Peyer's patch (tissue), 4 donors: Measurements from ENCODE around the gene PUS1. TPM values are rescaled to one million over a fixed set of nuclear protein-coding genes. Genes with fewer than 3 reads are reported as not detected.

Experiments used
- DNase-seq, 3 donors: peaks; one replicate each; pipeline ENCODE4 v3.0.0-alpha.2; 2017 to 2019
- H3K27ac ChIP-seq, 4 donors: fragments of 200-600 bp; sonication (generic); one replicate each; pipeline ENCODE4 v1.5.1; 2016 to 2019
- H3K27me3 ChIP-seq, 2 donors: fragments of 200-600 bp; sonication (generic); one replicate each; pipeline ENCODE4 v1.5.1; 2019
- H3K36me3 ChIP-seq, 3 donors: fragments of 200-600 bp; sonication (generic); one replicate each; pipeline ENCODE4 v1.5.1; 2016 to 2019
- H3K4me1 ChIP-seq, 4 donors: fragments of 200-600 bp; sonication (generic); one replicate each; pipeline ENCODE4 v1.5.1; 2016 to 2019
- H3K4me3 ChIP-seq, 4 donors: fragments of 200-600 bp; sonication (generic); 1 replicate in 3 of 4; 2 replicates in 1 of 4; pipeline ENCODE4 v1.5.1; 2016 to 2019; ENCODE audit warnings: mild to moderate bottlenecking in 1 of 4
- H3K9me3 ChIP-seq, 4 donors: fragments of 200-600 bp; sonication (generic); one replicate each; pipeline ENCODE4 v1.5.1; 2016 to 2019; ENCODE audit warnings: mild to moderate bottlenecking in 1 of 4
- POLR2A ChIP-seq, 2 donors: fragments of 450-650 bp; IDR thresholded peaks; one replicate each; pipeline ENCODE4 v1.5.1; 2017; ENCODE audit warnings: antibody characterized with exemption in 2 of 2, mild to moderate bottlenecking in 2 of 2, moderate library complexity in 2 of 2
- total RNA-seq, 4 donors: library from RNA; depleted of rRNA; stranded (reverse); fragments of >200 nt; gene quantifications; one replicate each; pipeline ENCODE4 v1.1.0, GENCODE V29; 2016
- TF ChIP-seq, protein P1 (sequence below), 6 experiments: fragments of 450-650 bp in 4 of 6; fragments of 200-600 bp in 2 of 6; sonication (generic) in 1 of 6; IDR thresholded peaks; one replicate each; pipeline ENCODE4 v1.5.1; 2017 to 2019; ENCODE audit warnings: antibody characterized with exemption in 6 of 6, mild to moderate bottlenecking in 3 of 6, moderate library complexity in 1 of 6

The PUS1 gene
- total RNA-seq, 4 donors from 2014 or later, result 8.8 to 46.5 (median 31.8) TPM

DNA sequence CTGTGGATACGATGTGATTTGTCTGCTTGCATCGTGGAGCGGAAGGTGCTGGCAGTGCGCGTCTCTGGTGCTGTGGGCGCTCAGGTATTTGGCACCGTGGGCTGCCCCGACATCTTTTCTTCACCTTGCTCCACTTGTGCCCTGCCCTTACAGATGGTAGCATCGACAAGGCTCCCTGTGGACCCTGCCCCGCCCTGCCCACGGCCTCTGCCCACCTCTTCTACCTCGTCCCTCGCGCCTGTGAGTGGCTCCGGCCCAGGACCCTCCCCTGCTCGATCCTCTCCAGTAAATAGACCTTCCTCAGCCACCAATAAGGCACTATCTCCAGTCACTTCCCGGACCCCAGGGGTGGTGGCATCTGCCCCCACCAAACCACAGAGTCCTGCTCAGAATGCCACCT is 57.3 kb downstream of the PUS1 start:
- TF ChIP-seq, protein P1, sequence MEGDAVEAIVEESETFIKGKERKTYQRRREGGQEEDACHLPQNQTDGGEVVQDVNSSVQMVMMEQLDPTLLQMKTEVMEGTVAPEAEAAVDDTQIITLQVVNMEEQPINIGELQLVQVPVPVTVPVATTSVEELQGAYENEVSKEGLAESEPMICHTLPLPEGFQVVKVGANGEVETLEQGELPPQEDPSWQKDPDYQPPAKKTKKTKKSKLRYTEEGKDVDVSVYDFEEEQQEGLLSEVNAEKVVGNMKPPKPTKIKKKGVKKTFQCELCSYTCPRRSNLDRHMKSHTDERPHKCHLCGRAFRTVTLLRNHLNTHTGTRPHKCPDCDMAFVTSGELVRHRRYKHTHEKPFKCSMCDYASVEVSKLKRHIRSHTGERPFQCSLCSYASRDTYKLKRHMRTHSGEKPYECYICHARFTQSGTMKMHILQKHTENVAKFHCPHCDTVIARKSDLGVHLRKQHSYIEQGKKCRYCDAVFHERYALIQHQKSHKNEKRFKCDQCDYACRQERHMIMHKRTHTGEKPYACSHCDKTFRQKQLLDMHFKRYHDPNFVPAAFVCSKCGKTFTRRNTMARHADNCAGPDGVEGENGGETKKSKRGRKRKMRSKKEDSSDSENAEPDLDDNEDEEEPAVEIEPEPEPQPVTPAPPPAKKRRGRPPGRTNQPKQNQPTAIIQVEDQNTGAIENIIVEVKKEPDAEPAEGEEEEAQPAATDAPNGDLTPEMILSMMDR (IDR thresholded peaks at IDR 0.05), result no peak
- no peak for TF ChIP-seq POLR2A (IDR thresholded peaks at IDR 0.05)
- Histone ChIP-seq H3K4me1 (no peaks in the 10 kb centered on the region), H3K9me3 (no peaks in the 10 kb centered on the region), H3K4me3 (no peak overlapping the region), H3K27me3 (no peaks in the 10 kb centered on the region), H3K27ac (no peak overlapping the region), H3K36me3 (peaks cover 0 to 95% (median 0%) of the 10 kb centered on the region in 3 donors)
- peak in 1 of 3 donors; percentile 28 for DNase-seq

DNA sequence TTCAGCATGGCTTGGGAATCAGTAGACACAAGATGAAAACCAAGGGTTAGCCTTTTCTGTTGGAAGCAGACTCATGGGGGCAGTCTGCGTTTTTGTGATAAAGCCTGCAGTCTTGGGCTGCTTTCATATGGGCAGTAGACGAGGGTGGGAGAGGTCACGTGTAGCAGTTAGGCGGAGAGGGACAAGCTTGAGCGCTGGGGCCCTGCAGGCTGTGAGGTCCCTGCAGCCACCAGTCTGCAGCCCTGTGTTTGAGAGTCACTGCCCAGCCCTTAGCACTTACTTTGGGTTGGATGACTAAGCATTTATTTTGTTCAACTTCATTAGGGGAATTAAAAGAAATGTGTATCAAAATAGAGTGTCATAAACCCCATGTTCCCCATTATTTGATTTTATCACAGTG is 57.8 kb downstream of the PUS1 start:
- Histone ChIP-seq H3K27me3 (no peaks in the 10 kb centered on the region), H3K4me1 (no peaks in the 10 kb centered on the region), H3K9me3 (no peaks in the 10 kb centered on the region), H3K36me3 (peaks cover 0 to 95% (median 0%) of the 10 kb centered on the region in 3 donors), H3K4me3 (no peak overlapping the region), H3K27ac (no peak overlapping the region)
- DNase-seq, result no peak
- TF ChIP-seq, protein P1 (IDR thresholded peaks at IDR 0.05), result no peak
- TF ChIP-seq POLR2A (IDR thresholded peaks at IDR 0.05), result no peak

DNA sequence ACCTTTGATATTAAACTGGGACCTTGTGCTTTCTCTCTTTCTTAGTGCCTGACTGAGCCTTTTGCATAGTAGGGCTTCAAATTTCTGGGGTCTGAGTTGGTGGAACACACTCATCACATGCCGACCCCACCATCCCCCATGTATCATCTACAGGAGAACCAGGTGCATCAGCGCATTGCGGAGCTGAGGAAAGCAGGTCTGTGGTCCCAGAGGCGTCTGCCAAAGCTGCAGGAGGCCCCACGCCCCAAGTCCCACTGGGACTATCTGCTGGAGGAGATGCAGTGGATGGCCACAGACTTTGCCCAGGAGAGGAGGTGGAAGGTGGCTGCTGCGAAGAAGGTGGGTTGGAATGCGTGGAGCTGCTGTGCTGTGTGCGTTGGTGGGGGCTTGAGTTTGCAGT is 58.5 kb downstream of the PUS1 start:
- Histone ChIP-seq H3K27ac (no peak overlapping the region), H3K4me3 (no peak overlapping the region), H3K36me3 (peaks cover 0 to 95% (median 0%) of the 10 kb centered on the region in 3 donors)

DNA sequence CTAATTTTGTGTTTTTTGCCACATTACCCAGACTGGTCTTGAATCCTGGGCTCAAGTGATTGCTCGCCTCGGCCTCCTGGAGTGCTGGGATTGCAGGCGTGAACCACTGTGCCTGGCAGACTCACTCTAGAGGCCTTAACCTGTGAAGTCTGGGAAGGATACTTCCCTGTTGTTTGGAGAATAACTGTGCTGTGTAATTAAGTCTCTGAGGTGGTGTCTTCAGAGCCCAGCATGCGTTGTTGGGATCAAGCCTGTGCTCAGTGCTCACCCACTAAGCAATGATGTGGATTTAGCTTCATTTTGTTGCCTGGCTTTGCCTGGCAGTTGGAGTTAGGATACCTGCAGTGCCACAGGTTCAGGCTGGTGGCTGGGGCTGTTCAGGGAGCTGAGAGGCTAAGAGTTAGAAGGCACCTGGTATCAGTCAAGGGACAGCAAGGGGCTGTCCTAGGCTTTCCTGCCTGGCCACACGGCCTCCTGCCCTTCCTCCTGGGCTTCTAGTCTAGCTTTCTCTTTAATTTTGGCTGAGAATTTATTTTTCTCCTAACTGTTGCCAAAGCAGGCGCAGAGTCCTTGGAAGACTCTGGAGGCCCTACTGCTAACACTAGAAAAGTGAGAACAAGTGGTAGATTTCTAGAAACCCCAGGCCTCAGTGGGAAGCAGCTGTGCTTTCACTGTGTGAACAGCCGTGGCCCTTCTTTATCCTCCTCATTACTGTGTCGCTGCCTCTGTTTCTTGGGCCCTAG is 59.1 kb downstream of the PUS1 start:
- no peak for DNase-seq
- peaks cover 0 to 95% (median 0%) of the 10 kb centered on the region in 3 donors for H3K36me3 ChIP-seq
- TF ChIP-seq, protein P1 (IDR thresholded peaks at IDR 0.05), result no peak
- TF ChIP-seq POLR2A (IDR thresholded peaks at IDR 0.05), result no peak

More for the DNA sequence above, 58.5 kb downstream of the PUS1 start:
- Histone ChIP-seq H3K4me1 (no peaks in the 10 kb centered on the region), H3K9me3 (no peaks in the 10 kb centered on the region), H3K27me3 (no peaks in the 10 kb centered on the region)
- no peak for DNase-seq
- TF ChIP-seq POLR2A (IDR thresholded peaks at IDR 0.05), result no peak
- TF ChIP-seq, protein P1 (IDR thresholded peaks at IDR 0.05), result no peak

DNA sequence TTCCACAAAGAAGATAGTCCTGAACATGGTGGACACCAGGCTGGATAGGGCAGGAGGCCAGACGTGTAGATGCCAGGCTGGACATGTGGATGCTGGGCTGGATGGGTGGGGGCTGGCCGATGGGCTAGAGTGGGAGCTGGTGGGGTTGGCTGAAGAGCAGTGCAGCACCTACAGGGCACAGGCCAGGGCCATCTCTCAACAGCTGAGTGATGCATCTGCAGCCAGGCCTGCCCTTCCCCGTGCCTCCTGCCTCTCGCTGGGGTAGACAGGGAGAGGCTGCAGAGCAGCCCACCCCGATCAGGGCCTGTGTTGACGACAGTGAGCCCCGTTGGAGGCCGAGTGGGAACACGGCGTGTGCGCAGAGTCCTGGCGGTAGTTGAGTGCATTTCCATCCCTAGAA is 59.9 kb downstream of the PUS1 start:
- TF ChIP-seq, protein P1 (IDR thresholded peaks at IDR 0.05), result no peak
- TF ChIP-seq POLR2A (IDR thresholded peaks at IDR 0.05), result no peak
- Histone ChIP-seq H3K27me3 (no peaks in the 10 kb centered on the region), H3K9me3 (no peaks in the 10 kb centered on the region), H3K4me3 (no peak overlapping the region), H3K27ac (no peak overlapping the region), H3K36me3 (peaks cover 0 to 96% (median 0%) of the 10 kb centered on the region in 3 donors), H3K4me1 (no peaks in the 10 kb centered on the region)
- no peak for DNase-seq

More for the DNA sequence above, 59.1 kb downstream of the PUS1 start:
- Histone ChIP-seq H3K27me3 (no peaks in the 10 kb centered on the region), H3K9me3 (no peaks in the 10 kb centered on the region), H3K27ac (no peak overlapping the region), H3K4me3 (no peak overlapping the region), H3K4me1 (no peaks in the 10 kb centered on the region)
